Measurements from ENCODE around the gene PRSS33.

The PRSS33 gene

GRCh38 chr16:2784358-2785100 lies 2.8 kb downstream of the PRSS33 start:
- H3K4me1 ChIP-seq (ENCODE audit: insufficient read depth, insufficient read length), result peaks cover 25% of the 10 kb centered on the region
- H3K4me3 ChIP-seq (ENCODE audit: insufficient read length, low read depth), result no peak overlapping the region
- H3K36me3 ChIP-seq (ENCODE audit: insufficient read depth, insufficient read length, low read length), result no peaks in the 10 kb centered on the region
- H3K27me3 ChIP-seq (ENCODE audit: insufficient read depth, insufficient read length), result no peaks in the 10 kb centered on the region
- DNase-seq (ENCODE audit: low read depth, low spot score), result no peak
- no peaks in the 10 kb centered on the region for H3K9me3 ChIP-seq (ENCODE audit: insufficient read depth, low read length)
- TF ChIP-seq ZNF274 (IDR thresholded peaks at IDR 0.05; ENCODE audit: low read depth, low read length), result no peak
- TF ChIP-seq YY1 (IDR thresholded peaks at IDR 0.05; ENCODE audit: insufficient read depth, insufficient read length), result no peak
- no peak for TF ChIP-seq SUZ12 (IDR thresholded peaks at IDR 0.05; ENCODE audit: extremely low read depth, insufficient read depth, insufficient read length)
- H3K9ac ChIP-seq (ENCODE audit: insufficient read length, low read depth), result no peak overlapping the region

GRCh38 chr16:2783581-2784357 lies 3.6 kb downstream of the PRSS33 start:
- Histone ChIP-seq H3K4me1 (ENCODE audit: insufficient read depth, insufficient read length) (peaks cover 32% of the 10 kb centered on the region), H3K9ac (ENCODE audit: insufficient read length, low read depth) (no peak overlapping the region), H3K4me3 (ENCODE audit: insufficient read length, low read depth) (no peak overlapping the region), H3K9me3 (ENCODE audit: insufficient read depth, low read length) (no peaks in the 10 kb centered on the region), H3K27me3 (ENCODE audit: insufficient read depth, insufficient read length) (no peaks in the 10 kb centered on the region), H3K36me3 (ENCODE audit: insufficient read depth, insufficient read length, low read length) (no peaks in the 10 kb centered on the region)
- DNase-seq (ENCODE audit: low read depth, low spot score), result no peak
- TF ChIP-seq ZNF274 (IDR thresholded peaks at IDR 0.05; ENCODE audit: low read depth, low read length) (no peak), YY1 (IDR thresholded peaks at IDR 0.05; ENCODE audit: insufficient read depth, insufficient read length) (no peak), SUZ12 (IDR thresholded peaks at IDR 0.05; ENCODE audit: extremely low read depth, insufficient read depth, insufficient read length) (no peak)

- Histone ChIP-seq H3K4me1 (ENCODE audit: insufficient read depth, insufficient read length) (peaks cover 35% of the 10 kb centered on the region), H3K9me3 (ENCODE audit: insufficient read depth, low read length) (no peaks in the 10 kb centered on the region), H3K36me3 (ENCODE audit: insufficient read depth, insufficient read length, low read length) (no peaks in the 10 kb centered on the region), H3K27me3 (ENCODE audit: insufficient read depth, insufficient read length) (no peaks in the 10 kb centered on the region), H3K4me3 (ENCODE audit: insufficient read length, low read depth) (no peak overlapping the region), H3K9ac (ENCODE audit: insufficient read length, low read depth) (no peak overlapping the region)
- TF ChIP-seq ZNF274 (IDR thresholded peaks at IDR 0.05; ENCODE audit: low read depth, low read length), result no peak
- TF ChIP-seq YY1 (IDR thresholded peaks at IDR 0.05; ENCODE audit: insufficient read depth, insufficient read length), result no peak
- no peak for TF ChIP-seq SUZ12 (IDR thresholded peaks at IDR 0.05; ENCODE audit: extremely low read depth, insufficient read depth, insufficient read length)
- DNase-seq (ENCODE audit: low read depth, low spot score), result no peak
Measured at GRCh38 chr16:2782583-2783351, 4.6 kb downstream of the PRSS33 start.

GRCh38 chr16:2779978-2780898 lies 7.1 kb downstream of the PRSS33 start:
- H3K4me1 ChIP-seq (ENCODE audit: insufficient read depth, insufficient read length), result peaks cover 20% of the 10 kb centered on the region
- no peaks in the 10 kb centered on the region for H3K9me3 ChIP-seq (ENCODE audit: insufficient read depth, low read length)
- no peaks in the 10 kb centered on the region for H3K27me3 ChIP-seq (ENCODE audit: insufficient read depth, insufficient read length)
- H3K4me3 ChIP-seq (ENCODE audit: insufficient read length, low read depth), result no peak overlapping the region
- TF ChIP-seq YY1 (IDR thresholded peaks at IDR 0.05; ENCODE audit: insufficient read depth, insufficient read length), result no peak
- TF ChIP-seq ZNF274 (IDR thresholded peaks at IDR 0.05; ENCODE audit: low read depth, low read length), result no peak
- H3K9ac ChIP-seq (ENCODE audit: insufficient read length, low read depth), result no peak overlapping the region
- no peak for DNase-seq (ENCODE audit: low read depth, low spot score)
- H3K36me3 ChIP-seq (ENCODE audit: insufficient read depth, insufficient read length, low read length), result peaks cover 9% of the 10 kb centered on the region

GRCh38 chr16:2779151-2779920 lies 8.0 kb downstream of the PRSS33 start:
- H3K36me3 ChIP-seq (ENCODE audit: insufficient read depth, insufficient read length, low read length), result peaks cover 18% of the 10 kb centered on the region

GRCh38 chr16:2778630-2778958 lies 8.8 kb downstream of the PRSS33 start:
- peak overlapping the region; percentile 100 for H3K9ac ChIP-seq (ENCODE audit: insufficient read length, low read depth)
- H3K27me3 ChIP-seq (ENCODE audit: insufficient read depth, insufficient read length), result no peaks in the 10 kb centered on the region
- DNase-seq (ENCODE audit: low read depth, low spot score), result no peak
- peaks cover 18% of the 10 kb centered on the region for H3K4me1 ChIP-seq (ENCODE audit: insufficient read depth, insufficient read length)
- no peaks in the 10 kb centered on the region for H3K9me3 ChIP-seq (ENCODE audit: insufficient read depth, low read length)
- peaks cover 25% of the 10 kb centered on the region for H3K36me3 ChIP-seq (ENCODE audit: insufficient read depth, insufficient read length, low read length)
- TF ChIP-seq ZNF274 (IDR thresholded peaks at IDR 0.05; ENCODE audit: low read depth, low read length) (no peak), SUZ12 (IDR thresholded peaks at IDR 0.05; ENCODE audit: extremely low read depth, insufficient read depth, insufficient read length) (no peak)
- peak overlapping the region; percentile 97 for H3K4me3 ChIP-seq (ENCODE audit: insufficient read length, low read depth)

More at GRCh38 chr16:2779151-2779920, 8.0 kb downstream of the PRSS33 start:
- H3K9ac ChIP-seq (ENCODE audit: insufficient read length, low read depth), result no peak overlapping the region
- peaks cover 18% of the 10 kb centered on the region for H3K4me1 ChIP-seq (ENCODE audit: insufficient read depth, insufficient read length)
- TF ChIP-seq SUZ12 (IDR thresholded peaks at IDR 0.05; ENCODE audit: extremely low read depth, insufficient read depth, insufficient read length) (no peak), YY1 (IDR thresholded peaks at IDR 0.05; ENCODE audit: insufficient read depth, insufficient read length) (no peak)
- no peak for DNase-seq (ENCODE audit: low read depth, low spot score)
- H3K9me3 ChIP-seq (ENCODE audit: insufficient read depth, low read length), result no peaks in the 10 kb centered on the region
- peak overlapping the region; percentile 97 for H3K4me3 ChIP-seq (ENCODE audit: insufficient read length, low read depth)
- H3K27me3 ChIP-seq (ENCODE audit: insufficient read depth, insufficient read length), result no peaks in the 10 kb centered on the region

All from NT2/D1 (cell line).